Mucosa of descending colon (tissue), 3 donors: ENCODE measurements around the gene GPR37L1. TPM values are rescaled to one million over a fixed set of nuclear protein-coding genes. Genes with fewer than 3 reads are reported as not detected.

ENCODE experiments used
- ATAC-seq: fragments of 200-7000 bp; cut with Tn5 transposase; one replicate; pipeline ENCODE4 v1.9.1; 2020; ENCODE audit warnings: mild to moderate bottlenecking, moderate library complexity
- DNase-seq, 3 donors: peaks; one replicate each; pipeline ENCODE4 v3.0.0-alpha.2; 2020
- H3K36me3 ChIP-seq: fragments of 200-600 bp; one replicate; pipeline ENCODE4 v1.8.0; 2021; ENCODE audit warnings: low read depth, mild to moderate bottlenecking
- H3K4me1 ChIP-seq: fragments of 200-600 bp; one replicate; pipeline ENCODE4 v1.8.0; 2021; ENCODE audit warnings: low read depth, mild to moderate bottlenecking
- H3K4me3 ChIP-seq: fragments of 200-600 bp; one replicate; pipeline ENCODE4 v1.8.0; 2021; ENCODE audit warnings: mild to moderate bottlenecking
- H3K9me3 ChIP-seq: fragments of 200-600 bp; one replicate; pipeline ENCODE4 v1.8.0; 2021; ENCODE audit warnings: mild to moderate bottlenecking
- intact Hi-C, 2 donors: fragments of 100-400 bp; cut with DNase I in 1 of 2; cut with micrococcal nuclease in 1 of 2; formaldehyde crosslinking; loops; one replicate each; pipeline versions ENCODE4 v1.11.0 to v1.11.1; 2022; cut with DNase I, micrococcal nuclease
- total RNA-seq, 3 donors: library from RNA; stranded (reverse); fragmentation: NEBNext Ultra II Directional in 2 of 3; extraction: Animal tissue kit (Norgen Biotek cat#: 25700) in 2 of 3; gene quantifications; one replicate each; pipeline versions ENCODE4 v1.2.1 to v1.2.4, GENCODE V29; 2021 to 2023
- TF ChIP-seq, protein P1 (sequence below): fragments of 200-600 bp; IDR thresholded peaks from one replicate; pipeline ENCODE4 v1.8.0; 2022; ENCODE audit warnings: antibody characterized with exemption, mild to moderate bottlenecking
- donor health status: DM: no; HTN: no; CAD: no; lungs with moderate emphysema.
- donor health status: DM: no; HTN: no; CAD: no.
- donor health status: DM: no; HTN: yes; CAD: no.

GPR37L1 gene
- total RNA-seq, 3 donors from 2014 or later = 2.4 to 3.5 (median 2.9) TPM

- intact Hi-C loops = no loop called here
- no peak for ATAC-seq
- peaks cover 22% of the 10 kb centered on the region for H3K4me1 ChIP-seq
Measured at GRCh38 chr1:202088206-202088605, 34.5 kb upstream of the GPR37L1 start.

GRCh38 chr1:202090994-202091393 lies 31.7 kb upstream of the GPR37L1 start:
- no peaks in the 10 kb centered on the region for H3K36me3 ChIP-seq
- DNase-seq (no peak), ATAC-seq (no peak)
- TF ChIP-seq, protein P1, sequence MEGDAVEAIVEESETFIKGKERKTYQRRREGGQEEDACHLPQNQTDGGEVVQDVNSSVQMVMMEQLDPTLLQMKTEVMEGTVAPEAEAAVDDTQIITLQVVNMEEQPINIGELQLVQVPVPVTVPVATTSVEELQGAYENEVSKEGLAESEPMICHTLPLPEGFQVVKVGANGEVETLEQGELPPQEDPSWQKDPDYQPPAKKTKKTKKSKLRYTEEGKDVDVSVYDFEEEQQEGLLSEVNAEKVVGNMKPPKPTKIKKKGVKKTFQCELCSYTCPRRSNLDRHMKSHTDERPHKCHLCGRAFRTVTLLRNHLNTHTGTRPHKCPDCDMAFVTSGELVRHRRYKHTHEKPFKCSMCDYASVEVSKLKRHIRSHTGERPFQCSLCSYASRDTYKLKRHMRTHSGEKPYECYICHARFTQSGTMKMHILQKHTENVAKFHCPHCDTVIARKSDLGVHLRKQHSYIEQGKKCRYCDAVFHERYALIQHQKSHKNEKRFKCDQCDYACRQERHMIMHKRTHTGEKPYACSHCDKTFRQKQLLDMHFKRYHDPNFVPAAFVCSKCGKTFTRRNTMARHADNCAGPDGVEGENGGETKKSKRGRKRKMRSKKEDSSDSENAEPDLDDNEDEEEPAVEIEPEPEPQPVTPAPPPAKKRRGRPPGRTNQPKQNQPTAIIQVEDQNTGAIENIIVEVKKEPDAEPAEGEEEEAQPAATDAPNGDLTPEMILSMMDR = no peak
- no peak overlapping the region for H3K4me3 ChIP-seq
- intact Hi-C loops = no loop called here
- peaks cover 10% of the 10 kb centered on the region for H3K4me1 ChIP-seq
- H3K9me3 ChIP-seq = no peaks in the 10 kb centered on the region

More at GRCh38 chr1:202088206-202088605, 34.5 kb upstream of the GPR37L1 start:
- TF ChIP-seq, protein P1 = no peak
- DNase-seq = peak in 1 of 3 donors; percentile 45
- no peaks in the 10 kb centered on the region for H3K36me3 ChIP-seq
- no peak overlapping the region for H3K4me3 ChIP-seq
- no peaks in the 10 kb centered on the region for H3K9me3 ChIP-seq

GRCh38 chr1:202093858-202094257 lies 28.9 kb upstream of the GPR37L1 start:
- DNase-seq (no peak), ATAC-seq (no peak)
- no peaks in the 10 kb centered on the region for H3K9me3 ChIP-seq
- no peaks in the 10 kb centered on the region for H3K4me1 ChIP-seq
- H3K4me3 ChIP-seq = no peak overlapping the region
- no peaks in the 10 kb centered on the region for H3K36me3 ChIP-seq
- TF ChIP-seq, protein P1 = no peak
- intact Hi-C loops = no loop called here

- intact Hi-C loops = no loop called here
- H3K4me3 ChIP-seq = no peak overlapping the region
- DNase-seq = peak; percentile 42 to 59 (median 58)
Measured at GRCh38 chr1:202101184-202101583, 21.5 kb upstream of the GPR37L1 start.

DNA sequence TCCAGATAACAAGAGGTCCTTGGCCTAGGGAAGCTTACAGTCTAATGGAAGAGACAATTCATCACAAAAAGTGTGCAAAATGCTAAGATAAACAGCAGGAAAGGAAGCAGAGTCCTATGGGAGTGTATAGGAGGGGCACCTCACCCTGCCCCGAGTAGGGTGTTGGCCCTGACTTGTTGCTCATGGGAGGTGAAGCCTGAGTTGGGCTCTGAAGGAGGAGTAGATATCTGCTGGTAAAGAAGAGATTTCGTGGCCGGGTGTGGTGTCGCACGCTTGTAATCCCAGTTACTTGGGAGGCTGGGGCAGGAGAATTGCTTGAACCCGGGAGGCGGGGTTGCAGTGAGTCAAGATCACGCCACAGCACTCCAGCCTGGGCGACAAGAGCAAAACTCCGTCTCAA lies 18.6 kb upstream of the GPR37L1 start:
- peak; percentile 2 for ATAC-seq
- H3K4me1 ChIP-seq = peaks cover 43% of the 10 kb centered on the region

More at GRCh38 chr1:202101184-202101583, 21.5 kb upstream of the GPR37L1 start:
- ATAC-seq = peak; percentile 16
- H3K36me3 ChIP-seq = no peaks in the 10 kb centered on the region
- H3K9me3 ChIP-seq = no peaks in the 10 kb centered on the region
- TF ChIP-seq, protein P1 = no peak
- H3K4me1 ChIP-seq = peaks cover 18% of the 10 kb centered on the region

More for the DNA sequence above, 18.6 kb upstream of the GPR37L1 start:
- Histone ChIP-seq H3K9me3 (no peaks in the 10 kb centered on the region), H3K36me3 (no peaks in the 10 kb centered on the region), H3K4me3 (no peak overlapping the region)
- DNase-seq = peak in 2 of 3 donors; percentile 64 to 65
- TF ChIP-seq, protein P1 = no peak
- intact Hi-C loops = no loop called here
